Erythroblast (primary cell): ENCODE results near the gene TMEM50A.

ENCODE experiments used
- GATA1 ChIP-seq: IDR thresholded peaks from 2 replicates; pipeline ENCODE4 v1.6.1; 2011; ENCODE audit warnings: low read depth, mild to moderate bottlenecking, control low read depth, low read length, moderate library complexity
- POLR2A ChIP-seq: IDR thresholded peaks from 2 replicates; pipeline ENCODE4 v1.6.1; 2011; ENCODE audit warnings: mild to moderate bottlenecking, low read length

GRCh38 chr1:25343872-25344271 is 5.7 kb downstream of the TMEM50A start:
- TF ChIP-seq POLR2A (no peak), GATA1 (no peak)
